ENCODE data around the gene ANO6. TPM values are rescaled to one million over a fixed set of nuclear protein-coding genes. Genes with fewer than 3 reads are reported as not detected.

ANO6 gene
- total RNA-seq, 1 experiment from 2014 or later: 51.4 TPM

DNA sequence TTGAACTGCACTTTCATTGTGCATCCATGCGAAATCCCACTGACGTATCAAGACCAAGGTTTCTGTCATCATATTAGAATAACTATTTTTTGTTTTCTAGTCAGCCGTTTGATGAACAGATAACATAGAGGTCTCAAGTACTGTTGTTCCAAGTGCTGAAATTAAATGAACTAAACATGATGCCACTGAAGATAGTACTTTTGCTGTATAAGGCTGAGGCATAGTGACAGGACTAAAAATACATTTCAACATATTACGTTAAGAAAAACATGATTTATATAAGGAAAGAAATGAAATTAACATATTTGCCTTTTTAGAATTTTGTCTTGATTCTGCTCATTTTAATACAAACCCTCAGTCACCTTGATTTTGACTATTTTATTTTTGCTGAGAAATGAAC, 82.2 kb downstream of the ANO6 start:
- H3K4me1 ChIP-seq (replicated peaks; ENCODE audit: insufficient read depth): peaks cover 51% of the 10 kb centered on the region

DNA sequence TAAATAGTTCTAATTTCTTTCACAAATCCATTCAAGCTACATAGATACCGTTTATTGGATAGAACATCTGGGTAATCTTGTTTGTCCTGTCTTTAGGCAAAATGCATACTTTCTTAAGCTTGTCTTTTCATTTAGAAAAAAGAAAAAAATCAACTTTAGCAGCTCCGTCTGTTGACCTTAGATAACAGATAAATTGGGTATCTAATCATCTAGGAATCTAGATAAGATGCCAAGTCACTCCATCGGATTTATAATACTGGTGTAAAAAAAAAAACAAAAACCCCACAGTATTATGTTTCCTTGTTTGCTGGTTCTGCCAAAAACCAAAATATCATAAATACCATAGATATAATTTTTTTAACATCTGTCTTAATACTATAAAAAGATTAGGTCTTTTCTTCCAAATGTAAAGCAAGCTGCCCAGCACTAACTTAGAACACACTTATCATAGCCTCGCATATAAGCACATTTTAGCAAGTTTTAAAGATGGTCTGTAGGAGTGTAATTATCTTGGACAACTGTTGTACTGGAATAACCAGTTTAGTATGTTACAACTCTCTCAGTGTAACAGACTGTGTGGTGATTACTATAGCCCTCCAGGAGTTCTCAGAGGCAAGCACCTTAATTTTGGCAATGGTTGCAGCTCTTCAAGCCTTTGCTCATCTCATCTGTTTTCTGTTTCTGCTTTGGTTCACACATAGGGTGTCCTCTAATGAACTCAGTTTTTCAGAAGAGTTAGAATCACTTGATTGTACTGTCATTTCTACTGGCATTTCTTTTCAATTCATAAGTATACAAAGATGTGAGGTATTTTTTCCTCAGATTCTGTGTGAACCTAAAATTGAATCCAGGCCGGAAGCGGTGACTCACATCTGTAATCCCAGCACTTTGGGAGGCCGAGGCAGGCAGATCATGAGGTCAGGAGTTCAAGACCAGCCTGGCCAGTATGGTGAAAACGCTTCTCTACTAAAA, 83.1 kb downstream of the ANO6 start:
- Histone ChIP-seq H3K27ac (peak overlapping the region; percentile 90), H2AFZ (no peak overlapping the region), H3K4me2 (peak overlapping the region; percentile 63), H3K36me3 (ENCODE audit: low read depth) (peaks cover 18% of the 10 kb centered on the region; the same call in 1 of the 2 replicates), H3K79me2 (ENCODE audit: low read depth) (peaks cover 79% of the 10 kb centered on the region), H3K4me3 (peak overlapping the region; percentile 12; the same call in 1 of the 2 replicates), H3K4me1 (replicated peaks; ENCODE audit: insufficient read depth) (peaks cover 51% of the 10 kb centered on the region), H3F3A (ENCODE audit: insufficient read depth, low read depth) (peaks cover 43% of the 10 kb centered on the region), H3K9me2 (ENCODE audit: insufficient read depth) (no peaks in the 10 kb centered on the region), H3K9me3 (ENCODE audit: insufficient read depth, low read depth) (peaks cover 3% of the 10 kb centered on the region; the same call in 1 of the 2 replicates), H3K27me3 (ENCODE audit: insufficient read depth, low read depth) (no peaks in the 10 kb centered on the region), H4K20me1 (ENCODE audit: insufficient read depth) (no peaks in the 10 kb centered on the region)
- POLR2A ChIA-PET (ENCODE audit: unreplicated experiment): interaction anchor here (0.6 to 0.7 kb wide), 6 partner anchors 9 to 107 kb away, joined by 3 to 4 read pairs (median 4); no protein-coding TSS in a partner anchor
- CTCF ChIA-PET: interaction anchor here (0.6 to 1.4 kb wide), 4 partner anchors 9 to 1285 kb away, joined by 4 to 11 read pairs (median 6); no protein-coding TSS in a partner anchor
- no TSS peak for BruUV-seq (replicated peaks)
- TF ChIP-seq, protein P1, sequence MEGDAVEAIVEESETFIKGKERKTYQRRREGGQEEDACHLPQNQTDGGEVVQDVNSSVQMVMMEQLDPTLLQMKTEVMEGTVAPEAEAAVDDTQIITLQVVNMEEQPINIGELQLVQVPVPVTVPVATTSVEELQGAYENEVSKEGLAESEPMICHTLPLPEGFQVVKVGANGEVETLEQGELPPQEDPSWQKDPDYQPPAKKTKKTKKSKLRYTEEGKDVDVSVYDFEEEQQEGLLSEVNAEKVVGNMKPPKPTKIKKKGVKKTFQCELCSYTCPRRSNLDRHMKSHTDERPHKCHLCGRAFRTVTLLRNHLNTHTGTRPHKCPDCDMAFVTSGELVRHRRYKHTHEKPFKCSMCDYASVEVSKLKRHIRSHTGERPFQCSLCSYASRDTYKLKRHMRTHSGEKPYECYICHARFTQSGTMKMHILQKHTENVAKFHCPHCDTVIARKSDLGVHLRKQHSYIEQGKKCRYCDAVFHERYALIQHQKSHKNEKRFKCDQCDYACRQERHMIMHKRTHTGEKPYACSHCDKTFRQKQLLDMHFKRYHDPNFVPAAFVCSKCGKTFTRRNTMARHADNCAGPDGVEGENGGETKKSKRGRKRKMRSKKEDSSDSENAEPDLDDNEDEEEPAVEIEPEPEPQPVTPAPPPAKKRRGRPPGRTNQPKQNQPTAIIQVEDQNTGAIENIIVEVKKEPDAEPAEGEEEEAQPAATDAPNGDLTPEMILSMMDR (conservative IDR thresholded peaks at IDR 0.05): no peak
- no peak for TF ChIP-seq EZH2 (IDR thresholded peaks at IDR 0.05; ENCODE audit: low read depth)
- intact Hi-C loops (cut with micrococcal nuclease; ENCODE audit: unreplicated experiment): loop anchor here (1.0 to 10.0 kb wide), 5 partner anchors 14 to 84 kb away; no protein-coding TSS in a partner anchor
- peak; percentile 52 to 93 for DNase-seq

More for the DNA sequence above, 82.2 kb downstream of the ANO6 start:
- no peaks in the 10 kb centered on the region for H3K27me3 ChIP-seq (ENCODE audit: insufficient read depth, low read depth)
- H3K27ac ChIP-seq: peak overlapping the region; percentile 90
- H3K4me2 ChIP-seq: peak overlapping the region; percentile 63
- TF ChIP-seq EZH2 (IDR thresholded peaks at IDR 0.05; ENCODE audit: low read depth): no peak
- TF ChIP-seq, protein P1 (conservative IDR thresholded peaks at IDR 0.05): no peak
- BruUV-seq (replicated peaks): no TSS peak
- peaks cover 75% of the 10 kb centered on the region for H3K79me2 ChIP-seq (ENCODE audit: low read depth)
- intact Hi-C loops (cut with micrococcal nuclease; ENCODE audit: unreplicated experiment): loop anchor here (2.0 to 10.0 kb wide), 3 partner anchors 13 to 66 kb away; no protein-coding TSS in a partner anchor
- H4K20me1 ChIP-seq (ENCODE audit: insufficient read depth): no peaks in the 10 kb centered on the region
- H3K9me3 ChIP-seq (ENCODE audit: insufficient read depth, low read depth): peaks cover 3% of the 10 kb centered on the region; the same call in 1 of the 2 replicates
- peaks cover 12% of the 10 kb centered on the region; the same call in 1 of the 2 replicates for H3K36me3 ChIP-seq (ENCODE audit: low read depth)
- H3F3A ChIP-seq (ENCODE audit: insufficient read depth, low read depth): peaks cover 43% of the 10 kb centered on the region
- ChIA-PET CTCF (interaction anchor here (0.6 to 1.4 kb wide), 4 partner anchors 8 to 1284 kb away, joined by 4 to 11 read pairs (median 6); no protein-coding TSS in a partner anchor), POLR2A (ENCODE audit: unreplicated experiment) (interaction anchor here (0.6 to 0.7 kb wide), 4 partner anchors 8 to 108 kb away, joined by 3 to 4 read pairs (median 3); no protein-coding TSS in a partner anchor)
- peak overlapping the region; percentile 3; the same call in 1 of the 2 replicates for H3K4me3 ChIP-seq
- DNase-seq: no peak
- no peak overlapping the region for H2AFZ ChIP-seq
- H3K9me2 ChIP-seq (ENCODE audit: insufficient read depth): no peaks in the 10 kb centered on the region

- Histone ChIP-seq H3K4me1 (replicated peaks; ENCODE audit: insufficient read depth) (peaks cover 31% of the 10 kb centered on the region), H3F3A (ENCODE audit: insufficient read depth, low read depth) (peaks cover 31% of the 10 kb centered on the region)
Measured at GRCh38 chr12:45302621-45303369, 86.9 kb downstream of the ANO6 start.

More at GRCh38 chr12:45302621-45303369, 86.9 kb downstream of the ANO6 start:
- H3K4me2 ChIP-seq: no peak overlapping the region
- H3K27ac ChIP-seq: no peak overlapping the region
- H3K27me3 ChIP-seq (ENCODE audit: insufficient read depth, low read depth): no peaks in the 10 kb centered on the region
- H3K9me3 ChIP-seq (ENCODE audit: insufficient read depth, low read depth): peaks cover under 1% of the 10 kb centered on the region; the same call in 1 of the 2 replicates
- no peaks in the 10 kb centered on the region for H3K9me2 ChIP-seq (ENCODE audit: insufficient read depth)
- POLR2A ChIA-PET (ENCODE audit: unreplicated experiment): no interaction called here
- BruUV-seq (replicated peaks): no TSS peak
- H3K4me3 ChIP-seq: no peak overlapping the region
- CTCF ChIA-PET: no interaction called here
- peaks cover 64% of the 10 kb centered on the region for H3K79me2 ChIP-seq (ENCODE audit: low read depth)
- intact Hi-C loops (cut with micrococcal nuclease; ENCODE audit: unreplicated experiment): no loop called here
- H3K36me3 ChIP-seq (ENCODE audit: low read depth): peaks cover 30% of the 10 kb centered on the region
- no peak for TF ChIP-seq EZH2 (IDR thresholded peaks at IDR 0.05; ENCODE audit: low read depth)
- TF ChIP-seq, protein P1 (conservative IDR thresholded peaks at IDR 0.05): no peak
- H2AFZ ChIP-seq: no peak overlapping the region
- DNase-seq: no peak
- H4K20me1 ChIP-seq (ENCODE audit: insufficient read depth): no peaks in the 10 kb centered on the region
